Stimulated activated CD4-positive, alpha-beta T cell treated with anti-CD3 and anti-CD28 coated beads, Interleukin-15, amount 100 ng/mL, for 48 hours (primary cell): ENCODE results near the gene SLC10A7.

ENCODE experiments used
- DNase-seq, 2 donors: peaks; one replicate each; pipeline ENCODE4 v3.0.0-alpha.2; 2020; ENCODE audit warnings: low read depth in 2 of 2

Gene SLC10A7

GRCh38 chr4:146260521-146260920, 261.2 kb downstream of the SLC10A7 start:
- no peak for DNase-seq

GRCh38 chr4:146257511-146257910, 264.2 kb downstream of the SLC10A7 start:
- DNase-seq, result no peak

GRCh38 chr4:146256328-146256727, 265.4 kb downstream of the SLC10A7 start:
- DNase-seq, result no peak

- DNase-seq, result no peak
Measured at GRCh38 chr4:146255874-146256273, 265.9 kb downstream of the SLC10A7 start.

- no peak for DNase-seq
Measured at GRCh38 chr4:146255463-146255862, 266.3 kb downstream of the SLC10A7 start.

GRCh38 chr4:146252969-146253611, 268.6 kb downstream of the SLC10A7 start:
- no peak for DNase-seq

GRCh38 chr4:146247356-146247755, 274.4 kb downstream of the SLC10A7 start:
- DNase-seq, result no peak

- no peak for DNase-seq
Measured at GRCh38 chr4:146246381-146246780, 275.4 kb downstream of the SLC10A7 start.

GRCh38 chr4:146245850-146246249, 275.9 kb downstream of the SLC10A7 start:
- no peak for DNase-seq

GRCh38 chr4:146245246-146245645, 276.5 kb downstream of the SLC10A7 start:
- DNase-seq, result no peak

- no peak for DNase-seq
Measured at GRCh38 chr4:146244496-146244895, 277.2 kb downstream of the SLC10A7 start.

- DNase-seq, result no peak
Measured at GRCh38 chr4:146243883-146244277, 277.9 kb downstream of the SLC10A7 start.

- DNase-seq, result peak; percentile 68 to 74
Measured at GRCh38 chr4:146243141-146243882, 278.4 kb downstream of the SLC10A7 start.

GRCh38 chr4:146238107-146238506, 283.6 kb downstream of the SLC10A7 start:
- DNase-seq, result no peak

GRCh38 chr4:146237092-146237491, 284.6 kb downstream of the SLC10A7 start:
- DNase-seq, result no peak

GRCh38 chr4:146236216-146236615, 285.5 kb downstream of the SLC10A7 start:
- no peak for DNase-seq

- no peak for DNase-seq
Measured at GRCh38 chr4:146235654-146236177, 286.0 kb downstream of the SLC10A7 start.

- DNase-seq, result no peak
Measured at GRCh38 chr4:146232131-146232722, 289.5 kb downstream of the SLC10A7 start.

GRCh38 chr4:146229406-146229805, 292.3 kb downstream of the SLC10A7 start:
- DNase-seq, result no peak

GRCh38 chr4:146224326-146224966, 297.3 kb downstream of the SLC10A7 start:
- DNase-seq, result no peak

- DNase-seq, result no peak
Measured at GRCh38 chr4:146222313-146222712, 299.4 kb downstream of the SLC10A7 start.

GRCh38 chr4:146214238-146214637, 307.5 kb downstream of the SLC10A7 start, which contains the start of gene REELD1:
Gene REELD1, plus strand, starts transcription at chr4:146214538. Its CDS starts 2,415 bp downstream, at chr4:146216953.
- no peak for DNase-seq
